Measurements from ENCODE around the gene NME8.

The NME8 gene

GRCh38 chr7:37831244-37831643 lies 17.2 kb upstream of the NME8 start:
- Histone ChIP-seq H2BK120ac (ENCODE audit: insufficient read depth, low read length, poor library complexity) (no peak overlapping the region), H4K8ac (ENCODE audit: low read depth, low read length) (no peak overlapping the region), H3K79me2 (ENCODE audit: control insufficient read depth, insufficient read depth, low read length, poor library complexity) (no peaks in the 10 kb centered on the region), H3K4ac (ENCODE audit: low read depth, low read length) (no peak overlapping the region), H3K79me1 (ENCODE audit: low read length) (no peaks in the 10 kb centered on the region), H4K91ac (ENCODE audit: low read depth, low read length) (no peak overlapping the region), H3K27me3 (ENCODE audit: insufficient read depth, low read length) (no peaks in the 10 kb centered on the region), H4K12ac (ENCODE audit: low read depth, low read length) (no peak overlapping the region), H2BK5ac (ENCODE audit: low read depth, low read length, poor library complexity) (no peak overlapping the region), H3K4me1 (ENCODE audit: control insufficient read depth in 1 of 2, insufficient read depth in 2 of 2, low read length in 2 of 2) (peaks cover 0 to 3% of the 10 kb centered on the region in 2 experiments), H2AK5ac (ENCODE audit: low read length) (no peak overlapping the region), H3K4me3 (ENCODE audit: low read depth, low read length) (no peak overlapping the region), H3K4me2 (ENCODE audit: low read length) (no peak overlapping the region), H3K23ac (ENCODE audit: low read length) (no peak overlapping the region), H3K9ac (ENCODE audit: low read length) (no peak overlapping the region), H2BK12ac (ENCODE audit: low read length) (no peak overlapping the region), H3K14ac (ENCODE audit: low read length) (no peak overlapping the region), H3K36me3 (ENCODE audit: control insufficient read depth in 1 of 2, insufficient read depth in 2 of 2, low read length in 2 of 2) (no peaks in the 10 kb centered on the region), H2AFZ (ENCODE audit: insufficient read depth, low read length, poor library complexity) (no peak overlapping the region), H3K9me3 (ENCODE audit: insufficient read depth, low read depth, low read length) (no peaks in the 10 kb centered on the region), H3K18ac (ENCODE audit: low read length) (no peak overlapping the region), H3K27ac (ENCODE audit: low read depth, low read length) (no peak overlapping the region)
- no CpG with 5 or more reads among the region's 2 CpGs for WGBS (ENCODE audit: extremely low coverage, insufficient coverage, insufficient read length)
- no peak for DNase-seq

- Histone ChIP-seq H3K79me2 (ENCODE audit: control insufficient read depth, insufficient read depth, low read length, poor library complexity) (no peaks in the 10 kb centered on the region), H3K4ac (ENCODE audit: low read depth, low read length) (no peak overlapping the region)
Measured at GRCh38 chr7:37832194-37832593, 16.2 kb upstream of the NME8 start.

GRCh38 chr7:37833107-37833817 lies 15.1 kb upstream of the NME8 start:
- Histone ChIP-seq H2BK12ac (ENCODE audit: low read length) (no peak overlapping the region), H3K79me2 (ENCODE audit: control insufficient read depth, insufficient read depth, low read length, poor library complexity) (no peaks in the 10 kb centered on the region), H4K8ac (ENCODE audit: low read depth, low read length) (peak overlapping the region; percentile 47), H2BK5ac (ENCODE audit: low read depth, low read length, poor library complexity) (no peak overlapping the region), H3K27ac (ENCODE audit: low read depth, low read length) (no peak overlapping the region), H2AK5ac (ENCODE audit: low read length) (no peak overlapping the region), H4K91ac (ENCODE audit: low read depth, low read length) (no peak overlapping the region), H3K4ac (ENCODE audit: low read depth, low read length) (no peak overlapping the region), H3K4me1 (ENCODE audit: control insufficient read depth in 1 of 2, insufficient read depth in 2 of 2, low read length in 2 of 2) (peaks cover 0 to 3% of the 10 kb centered on the region in 2 experiments), H3K9ac (ENCODE audit: low read length) (peak overlapping the region; percentile 72), H3K4me3 (ENCODE audit: low read depth, low read length) (no peak overlapping the region), H3K14ac (ENCODE audit: low read length) (no peak overlapping the region), H3K79me1 (ENCODE audit: low read length) (no peaks in the 10 kb centered on the region), H3K36me3 (ENCODE audit: control insufficient read depth in 1 of 2, insufficient read depth in 2 of 2, low read length in 2 of 2) (no peaks in the 10 kb centered on the region), H3K4me2 (ENCODE audit: low read length) (peak overlapping the region; percentile 80), H3K9me3 (ENCODE audit: insufficient read depth, low read depth, low read length) (no peaks in the 10 kb centered on the region), H4K12ac (ENCODE audit: low read depth, low read length) (no peak overlapping the region), H3K18ac (ENCODE audit: low read length) (no peak overlapping the region), H2AFZ (ENCODE audit: insufficient read depth, low read length, poor library complexity) (peak overlapping the region; percentile 15), H2BK120ac (ENCODE audit: insufficient read depth, low read length, poor library complexity) (no peak overlapping the region), H3K27me3 (ENCODE audit: insufficient read depth, low read length) (no peaks in the 10 kb centered on the region), H3K23ac (ENCODE audit: low read length) (no peak overlapping the region)
- no CpG with 5 or more reads among the region's 21 CpGs for WGBS (ENCODE audit: extremely low coverage, insufficient coverage, insufficient read length)
- DNase-seq: peak; percentile 28 to 72

More at GRCh38 chr7:37832194-37832593, 16.2 kb upstream of the NME8 start:
- Histone ChIP-seq H2BK120ac (ENCODE audit: insufficient read depth, low read length, poor library complexity) (no peak overlapping the region), H3K79me1 (ENCODE audit: low read length) (no peaks in the 10 kb centered on the region), H4K8ac (ENCODE audit: low read depth, low read length) (no peak overlapping the region), H3K4me3 (ENCODE audit: low read depth, low read length) (no peak overlapping the region), H3K9me3 (ENCODE audit: insufficient read depth, low read depth, low read length) (no peaks in the 10 kb centered on the region), H3K27ac (ENCODE audit: low read depth, low read length) (no peak overlapping the region), H2AFZ (ENCODE audit: insufficient read depth, low read length, poor library complexity) (no peak overlapping the region), H3K27me3 (ENCODE audit: insufficient read depth, low read length) (no peaks in the 10 kb centered on the region), H4K91ac (ENCODE audit: low read depth, low read length) (no peak overlapping the region), H3K36me3 (ENCODE audit: control insufficient read depth in 1 of 2, insufficient read depth in 2 of 2, low read length in 2 of 2) (no peaks in the 10 kb centered on the region), H3K4me1 (ENCODE audit: control insufficient read depth in 1 of 2, insufficient read depth in 2 of 2, low read length in 2 of 2) (peaks cover 0 to 3% of the 10 kb centered on the region in 2 experiments), H4K12ac (ENCODE audit: low read depth, low read length) (no peak overlapping the region), H3K18ac (ENCODE audit: low read length) (no peak overlapping the region), H2AK5ac (ENCODE audit: low read length) (no peak overlapping the region), H3K9ac (ENCODE audit: low read length) (no peak overlapping the region), H2BK12ac (ENCODE audit: low read length) (no peak overlapping the region), H2BK5ac (ENCODE audit: low read depth, low read length, poor library complexity) (no peak overlapping the region), H3K23ac (ENCODE audit: low read length) (no peak overlapping the region), H3K4me2 (ENCODE audit: low read length) (no peak overlapping the region), H3K14ac (ENCODE audit: low read length) (no peak overlapping the region)
- peak; percentile 2 to 19 for DNase-seq
- no CpG with 5 or more reads among the region's 4 CpGs for WGBS (ENCODE audit: extremely low coverage, insufficient coverage, insufficient read length)

DNA sequence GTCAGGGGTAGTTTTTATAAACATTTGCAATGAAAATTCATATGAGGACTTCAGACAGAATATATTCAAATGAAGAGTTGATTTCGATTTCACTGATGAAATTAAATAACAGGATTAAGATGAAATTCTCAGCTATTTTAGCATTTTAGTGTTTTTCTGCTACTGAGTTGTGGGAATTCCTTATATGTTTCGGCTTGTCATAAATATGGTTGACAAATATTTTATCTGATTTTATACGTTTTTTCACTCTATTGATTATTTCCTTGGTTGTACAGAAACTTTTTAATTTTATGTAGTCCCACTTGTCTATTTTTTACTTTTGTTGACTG lies 14.6 kb upstream of the NME8 start:
- Histone ChIP-seq H4K8ac (ENCODE audit: low read depth, low read length) (no peak overlapping the region), H3K4me3 (ENCODE audit: low read depth, low read length) (no peak overlapping the region), H2AFZ (ENCODE audit: insufficient read depth, low read length, poor library complexity) (no peak overlapping the region), H4K12ac (ENCODE audit: low read depth, low read length) (no peak overlapping the region), H3K18ac (ENCODE audit: low read length) (no peak overlapping the region), H3K27ac (ENCODE audit: low read depth, low read length) (no peak overlapping the region), H4K91ac (ENCODE audit: low read depth, low read length) (no peak overlapping the region), H3K14ac (ENCODE audit: low read length) (no peak overlapping the region), H3K27me3 (ENCODE audit: insufficient read depth, low read length) (no peaks in the 10 kb centered on the region), H3K79me2 (ENCODE audit: control insufficient read depth, insufficient read depth, low read length, poor library complexity) (no peaks in the 10 kb centered on the region), H2BK12ac (ENCODE audit: low read length) (no peak overlapping the region), H3K4me2 (ENCODE audit: low read length) (no peak overlapping the region), H2BK5ac (ENCODE audit: low read depth, low read length, poor library complexity) (no peak overlapping the region), H3K4ac (ENCODE audit: low read depth, low read length) (no peak overlapping the region), H2AK5ac (ENCODE audit: low read length) (no peak overlapping the region), H3K23ac (ENCODE audit: low read length) (no peak overlapping the region), H3K4me1 (ENCODE audit: control insufficient read depth in 1 of 2, insufficient read depth in 2 of 2, low read length in 2 of 2) (peaks cover 0 to 3% of the 10 kb centered on the region in 2 experiments), H2BK120ac (ENCODE audit: insufficient read depth, low read length, poor library complexity) (no peak overlapping the region), H3K9me3 (ENCODE audit: insufficient read depth, low read depth, low read length) (no peaks in the 10 kb centered on the region), H3K36me3 (ENCODE audit: control insufficient read depth in 1 of 2, insufficient read depth in 2 of 2, low read length in 2 of 2) (no peaks in the 10 kb centered on the region), H3K79me1 (ENCODE audit: low read length) (no peaks in the 10 kb centered on the region), H3K9ac (ENCODE audit: low read length) (no peak overlapping the region)
- WGBS (ENCODE audit: extremely low coverage, insufficient coverage, insufficient read length): no CpG with 5 or more reads among the region's 3 CpGs
- no peak for DNase-seq
